ENCODE results near the gene EP400.
"Not testable (repeated sequence)": the region's sequence is repeated elsewhere in the genome, so short reads cannot be mapped to it uniquely, and the experiment has no call there.

EP400 gene

GRCh38 chr12:131950182-131950913 lies 606 bp downstream of the EP400 start:
- H3K79me2 ChIP-seq (ENCODE audit: control insufficient read depth, low read length), result peaks cover 55% of the 10 kb centered on the region
- H3K4me1 ChIP-seq (ENCODE audit: control insufficient read depth, low read length), result peaks cover 8% of the 10 kb centered on the region
- H3K4me3 ChIP-seq (ENCODE audit: low read length), result peak overlapping the region; percentile 79
- peaks cover 7% of the 10 kb centered on the region; the same call in 1 of the 2 replicates for H3K36me3 ChIP-seq (ENCODE audit: control insufficient read depth, low read length)
- H3K27me3 ChIP-seq (ENCODE audit: control insufficient read depth, low read length), result no peaks in the 10 kb centered on the region
- no peaks in the 10 kb centered on the region for H3K9me3 ChIP-seq (ENCODE audit: control insufficient read depth, insufficient read depth, low read length)
- H4K20me1 ChIP-seq (ENCODE audit: control insufficient read depth, insufficient read depth, low read depth, low read length), result peaks cover 11% of the 10 kb centered on the region; the same call in 1 of the 2 replicates
- TF ChIP-seq CTCF (IDR thresholded peaks at IDR 0.05; ENCODE audit: low read depth, low read length, poor library complexity, severe bottlenecking) (no peak), EZH2phosphoT487 (IDR thresholded peaks at IDR 0.05; ENCODE audit: borderline replicate concordance, low read length) (no peak)
- no peaks in the 10 kb centered on the region for H3K9me2 ChIP-seq (replicated peaks; ENCODE audit: control insufficient read depth, low read length)
- peak overlapping the region; percentile 37 for H3K27ac ChIP-seq (ENCODE audit: low read depth, low read length)
- peaks cover 13% of the 10 kb centered on the region for H3F3A ChIP-seq (ENCODE audit: control insufficient read depth, insufficient read depth)
- peak overlapping the region; percentile 66 for H3K4me2 ChIP-seq (ENCODE audit: low read length)

DNA sequence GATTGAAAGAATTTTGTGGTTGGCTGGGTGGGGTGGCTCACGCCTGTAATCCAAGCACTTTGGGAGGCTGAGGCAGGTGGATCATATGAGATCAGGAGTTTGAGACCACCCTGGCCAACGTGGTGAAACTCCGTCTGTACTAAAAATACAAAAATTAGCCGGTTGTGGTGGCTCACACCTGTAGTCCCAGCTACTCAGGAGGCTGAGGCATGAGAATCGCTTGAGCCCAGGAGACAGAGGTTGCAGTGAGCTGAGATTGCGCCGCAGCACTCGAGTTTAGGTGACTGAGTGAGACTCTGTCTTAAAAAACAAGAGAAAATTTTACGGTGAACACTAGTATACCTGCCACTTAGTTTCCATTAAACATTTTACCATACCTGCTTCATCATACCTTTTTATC lies 4.1 kb downstream of the EP400 start:
- not testable (repeated sequence) for H3K27me3 ChIP-seq (ENCODE audit: control insufficient read depth, low read length); H3K9me2 ChIP-seq (replicated peaks; ENCODE audit: control insufficient read depth, low read length); H3K36me3 ChIP-seq (ENCODE audit: control insufficient read depth, low read length); H3K4me2 ChIP-seq (ENCODE audit: low read length); H3K4me3 ChIP-seq (ENCODE audit: low read length); H3K27ac ChIP-seq (ENCODE audit: low read depth, low read length); H3K4me1 ChIP-seq (ENCODE audit: control insufficient read depth, low read length); H3F3A ChIP-seq (ENCODE audit: control insufficient read depth, insufficient read depth); H3K9me3 ChIP-seq (ENCODE audit: control insufficient read depth, insufficient read depth, low read length)
- peaks cover 90% of the 10 kb centered on the region for H3K79me2 ChIP-seq (ENCODE audit: control insufficient read depth, low read length)
- peaks cover 23% of the 10 kb centered on the region for H4K20me1 ChIP-seq (ENCODE audit: control insufficient read depth, insufficient read depth, low read depth, low read length)

GRCh38 chr12:131954460-131954859 lies 4.7 kb downstream of the EP400 start:
- not testable (repeated sequence) for H3K36me3 ChIP-seq (ENCODE audit: control insufficient read depth, low read length); H3K4me1 ChIP-seq (ENCODE audit: control insufficient read depth, low read length); H3F3A ChIP-seq (ENCODE audit: control insufficient read depth, insufficient read depth); H3K9me3 ChIP-seq (ENCODE audit: control insufficient read depth, insufficient read depth, low read length); H3K27ac ChIP-seq (ENCODE audit: low read depth, low read length); H3K9me2 ChIP-seq (replicated peaks; ENCODE audit: control insufficient read depth, low read length); H3K27me3 ChIP-seq (ENCODE audit: control insufficient read depth, low read length); H3K4me3 ChIP-seq (ENCODE audit: low read length); H3K4me2 ChIP-seq (ENCODE audit: low read length)
- H3K79me2 ChIP-seq (ENCODE audit: control insufficient read depth, low read length), result peaks cover 96% of the 10 kb centered on the region
- H4K20me1 ChIP-seq (ENCODE audit: control insufficient read depth, insufficient read depth, low read depth, low read length), result peaks cover 24% of the 10 kb centered on the region

GRCh38 chr12:131959116-131959515 lies 9.4 kb downstream of the EP400 start:
- Histone ChIP-seq H3F3A (ENCODE audit: control insufficient read depth, insufficient read depth) (peaks cover 7% of the 10 kb centered on the region; the same call in 1 of the 2 replicates), H3K4me2 (ENCODE audit: low read length) (no peak overlapping the region), H3K27ac (ENCODE audit: low read depth, low read length) (no peak overlapping the region), H4K20me1 (ENCODE audit: control insufficient read depth, insufficient read depth, low read depth, low read length) (peaks cover 29% of the 10 kb centered on the region), H3K9me2 (replicated peaks; ENCODE audit: control insufficient read depth, low read length) (no peaks in the 10 kb centered on the region), H3K27me3 (ENCODE audit: control insufficient read depth, low read length) (no peaks in the 10 kb centered on the region), H3K79me2 (ENCODE audit: control insufficient read depth, low read length) (peaks cover 88% of the 10 kb centered on the region), H3K4me1 (ENCODE audit: control insufficient read depth, low read length) (peaks cover 8% of the 10 kb centered on the region), H3K36me3 (ENCODE audit: control insufficient read depth, low read length) (peaks cover 33% of the 10 kb centered on the region), H3K4me3 (ENCODE audit: low read length) (no peak overlapping the region), H3K9me3 (ENCODE audit: control insufficient read depth, insufficient read depth, low read length) (no peaks in the 10 kb centered on the region)
- TF ChIP-seq CTCF (IDR thresholded peaks at IDR 0.05; ENCODE audit: low read depth, low read length, poor library complexity, severe bottlenecking) (no peak), EZH2phosphoT487 (IDR thresholded peaks at IDR 0.05; ENCODE audit: borderline replicate concordance, low read length) (no peak)
